Activated CD4-positive, CD25-positive, alpha-beta regulatory T cell (primary cell): Measurements from ENCODE around the gene S1PR4.
A peak's percentile ranks its signal among the peaks of the same experiment; 100 is the strongest.

Experiments used
- DNase-seq, 4 experiments: peaks; one replicate each; lab custom pipeline; 2025; lab: John Stamatoyannopoulos, UW

Gene S1PR4

GRCh38 chr19:3224346-3225168 is 46.0 kb downstream of the S1PR4 start, which contains the start of gene CELF5:
Gene CELF5, plus strand, starts transcription at chr19:3224661. Its CDS starts 79 bp downstream, at chr19:3224740.
- peak; percentile 13 to 42 (median 28) for DNase-seq

- no peak for DNase-seq
Measured at GRCh38 chr19:3225169-3225485, 46.6 kb downstream of the S1PR4 start.

- no peak for DNase-seq
Measured at GRCh38 chr19:3225677-3226093, 47.1 kb downstream of the S1PR4 start.

GRCh38 chr19:3227054-3227626 is 48.6 kb downstream of the S1PR4 start:
- DNase-seq, result no peak

- no peak for DNase-seq
Measured at GRCh38 chr19:3229346-3229743, 50.8 kb downstream of the S1PR4 start.
